Measurements from ENCODE around the gene OR1K1.

OR1K1 gene

GRCh38 chr9:122800066-122801060, at the start of gene OR1K1:
Gene OR1K1, plus strand, starts transcription at chr9:122800123. Its CDS starts 0 bp downstream, at chr9:122800123.
- TF ChIP-seq CTCF (conservative IDR thresholded peaks at IDR 0.05): no peak
- no peak within 1 kb of the TSS for H3K27ac ChIP-seq

GRCh38 chr9:122754825-122755224, 45.1 kb upstream of the OR1K1 start:
- no peak for TF ChIP-seq CTCF (conservative IDR thresholded peaks at IDR 0.05)
- H3K27ac ChIP-seq: no peak overlapping the region

- TF ChIP-seq CTCF (conservative IDR thresholded peaks at IDR 0.05): no peak
- H3K27ac ChIP-seq: no peak overlapping the region
Observed at GRCh38 chr9:122767817-122768216, 32.1 kb upstream of the OR1K1 start.

- TF ChIP-seq CTCF (conservative IDR thresholded peaks at IDR 0.05): no peak
- H3K27ac ChIP-seq: no peak overlapping the region
Observed at GRCh38 chr9:122777052-122777451, 22.9 kb upstream of the OR1K1 start.

GRCh38 chr9:122777935-122778627, 21.8 kb upstream of the OR1K1 start:
- no peak overlapping the region for H3K27ac ChIP-seq
- TF ChIP-seq CTCF (conservative IDR thresholded peaks at IDR 0.05): no peak

- no peak overlapping the region for H3K27ac ChIP-seq
- no peak for TF ChIP-seq CTCF (conservative IDR thresholded peaks at IDR 0.05)
Observed at GRCh38 chr9:122779181-122779580, 20.7 kb upstream of the OR1K1 start.

GRCh38 chr9:122780026-122780425, 19.9 kb upstream of the OR1K1 start:
- no peak for TF ChIP-seq CTCF (conservative IDR thresholded peaks at IDR 0.05)
- H3K27ac ChIP-seq: no peak overlapping the region
